SK-N-SH treated with all-trans-retinoic acid at 6 μM for 48 hours (cell line): ENCODE data around the gene BUD13.

Source experiments
- BACH2 ChIP-seq: fragments of 250-450 bp; sonication (Bioruptor Pico); IDR thresholded peaks from 2 replicates; pipeline ENCODE4 v1.9.0; 2021; ENCODE audit warnings: mild to moderate bottlenecking, borderline replicate concordance
- CREB5 ChIP-seq: fragments of 250-450 bp; sonication (Bioruptor Pico); IDR thresholded peaks from 2 replicates; pipeline ENCODE4 v1.5.1; 2020; ENCODE audit warnings: low read depth, mild to moderate bottlenecking, moderate library complexity
- CSRNP3 ChIP-seq: fragments of 250-450 bp; sonication (Bioruptor Pico); IDR thresholded peaks from 2 replicates; pipeline ENCODE4 v1.5.1; 2021; ENCODE audit warnings: mild to moderate bottlenecking, moderate library complexity
- OSR1 ChIP-seq: fragments of 250-450 bp; sonication (Bioruptor Pico); IDR thresholded peaks from 2 replicates; pipeline ENCODE4 v1.8.0; 2022; ENCODE audit warnings: moderate library complexity, mild to moderate bottlenecking, inconsistent platforms
- RARB ChIP-seq: fragments of 250-450 bp; sonication (Bioruptor Pico); IDR thresholded peaks from 2 replicates; pipeline ENCODE4 v1.8.0; 2021; ENCODE audit warnings: mild to moderate bottlenecking, moderate library complexity
- SNAI2 ChIP-seq: fragments of 250-450 bp; sonication (Bioruptor Pico); IDR thresholded peaks from 2 replicates; pipeline ENCODE4 v1.5.0; 2020; ENCODE audit warnings: mild to moderate bottlenecking, moderate library complexity
- TCF4 ChIP-seq: fragments of 250-450 bp; sonication (Bioruptor Pico); IDR thresholded peaks from 2 replicates; pipeline ENCODE4 v1.8.0; 2021; ENCODE audit warnings: mild to moderate bottlenecking, moderate library complexity, borderline replicate concordance
- TSHZ2 ChIP-seq: fragments of 250-450 bp; sonication (Bioruptor Pico); IDR thresholded peaks from 2 replicates; pipeline ENCODE4 v1.5.0; 2020; ENCODE audit warnings: mild to moderate bottlenecking, moderate library complexity
- ZFP30 ChIP-seq: fragments of 450-650 bp; formaldehyde crosslinking; IDR thresholded peaks from 2 replicates; pipeline ENCODE4 v1.5.0; 2022; ENCODE audit warnings: mild to moderate bottlenecking, moderate library complexity
- ZNF70 ChIP-seq: fragments of 450-650 bp; formaldehyde crosslinking; IDR thresholded peaks from 2 replicates; pipeline ENCODE4 v1.5.0; 2020; ENCODE audit warnings: mild to moderate bottlenecking, moderate library complexity

- TF ChIP-seq CREB5 (CRISPR knock-in tag), result no peak
- no peak for TF ChIP-seq ZFP30 (CRISPR knock-in tag)
- TF ChIP-seq TSHZ2 (CRISPR knock-in tag), result no peak
- no peak for TF ChIP-seq TCF4 (CRISPR knock-in tag)
- no peak for TF ChIP-seq CSRNP3 (CRISPR knock-in tag)
- TF ChIP-seq BACH2 (CRISPR knock-in tag), result no peak
- TF ChIP-seq OSR1 (CRISPR knock-in tag), result no peak
- no peak for TF ChIP-seq SNAI2 (CRISPR knock-in tag)
- no peak for TF ChIP-seq RARB
- no peak for TF ChIP-seq ZNF70 (CRISPR knock-in tag)
These were observed 32.0 kb downstream of the BUD13 start for GRCh38 chr11:116740741-116741140.
